ENCODE measurements around the gene MAP3K1.

DNA sequence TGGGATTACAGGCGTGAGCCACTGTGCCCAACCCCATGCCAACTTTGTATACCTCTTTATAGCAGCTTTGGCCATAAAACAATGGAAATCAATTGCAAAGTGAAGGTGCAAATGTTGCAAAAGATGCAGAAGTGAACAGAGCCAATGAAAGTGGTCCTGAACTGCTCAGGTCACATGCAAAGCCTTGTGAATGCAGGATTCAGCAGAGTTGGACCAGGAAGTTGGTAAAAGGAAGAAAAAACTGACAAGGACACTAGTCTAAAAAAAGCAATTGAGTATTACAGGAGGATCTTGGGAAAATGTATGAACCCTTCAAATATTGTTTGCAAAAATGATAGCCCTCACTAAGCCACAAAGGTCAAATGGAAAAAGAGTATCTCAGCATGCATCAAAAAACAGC lies 4.5 kb upstream of the MAP3K1 start:
- TF ChIP-seq, protein P1, sequence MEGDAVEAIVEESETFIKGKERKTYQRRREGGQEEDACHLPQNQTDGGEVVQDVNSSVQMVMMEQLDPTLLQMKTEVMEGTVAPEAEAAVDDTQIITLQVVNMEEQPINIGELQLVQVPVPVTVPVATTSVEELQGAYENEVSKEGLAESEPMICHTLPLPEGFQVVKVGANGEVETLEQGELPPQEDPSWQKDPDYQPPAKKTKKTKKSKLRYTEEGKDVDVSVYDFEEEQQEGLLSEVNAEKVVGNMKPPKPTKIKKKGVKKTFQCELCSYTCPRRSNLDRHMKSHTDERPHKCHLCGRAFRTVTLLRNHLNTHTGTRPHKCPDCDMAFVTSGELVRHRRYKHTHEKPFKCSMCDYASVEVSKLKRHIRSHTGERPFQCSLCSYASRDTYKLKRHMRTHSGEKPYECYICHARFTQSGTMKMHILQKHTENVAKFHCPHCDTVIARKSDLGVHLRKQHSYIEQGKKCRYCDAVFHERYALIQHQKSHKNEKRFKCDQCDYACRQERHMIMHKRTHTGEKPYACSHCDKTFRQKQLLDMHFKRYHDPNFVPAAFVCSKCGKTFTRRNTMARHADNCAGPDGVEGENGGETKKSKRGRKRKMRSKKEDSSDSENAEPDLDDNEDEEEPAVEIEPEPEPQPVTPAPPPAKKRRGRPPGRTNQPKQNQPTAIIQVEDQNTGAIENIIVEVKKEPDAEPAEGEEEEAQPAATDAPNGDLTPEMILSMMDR (IDR thresholded peaks at IDR 0.05) = no peak
- TF ChIP-seq POLR2A (IDR thresholded peaks at IDR 0.05) = no peak
